Mesangial cell (primary cell): Measurements from ENCODE around the gene DCLRE1A. TPM values are rescaled to one million over a fixed set of nuclear protein-coding genes. Genes with fewer than 3 reads are reported as not detected.

ENCODE experiments used
- total RNA-seq: library from RNA; depleted of rRNA; stranded (reverse); fragments of >200 nt; gene quantifications from 2 replicates; pipeline ENCODE4 v1.2.3, GENCODE V29; 2015

DCLRE1A gene
- 3.0 and 8.3 TPM in 2 replicates for total RNA-seq

GRCh38 chr10:113854013-113854760 lies at the start of gene DCLRE1A, which contains the start of gene NHLRC2:
Gene DCLRE1A, minus strand, starts transcription at chr10:113854082. Its CDS starts 900 bp downstream, at chr10:113853182.
Gene NHLRC2, plus strand, starts transcription at chr10:113854661. Its CDS starts 212 bp downstream, at chr10:113854873.

Other genes with a start within 250 kb of the DCLRE1A start
- gene NRAP, start 190.0 kb downstream of the DCLRE1A start, total RNA-seq = not detected in 2 replicates
- 12.5 and 16.2 TPM in 2 replicates for gene CASP7, start 174.2 kb downstream of the DCLRE1A start, total RNA-seq
- gene PLEKHS1, start 102.4 kb downstream of the DCLRE1A start, total RNA-seq = not detected in 2 replicates
- gene NHLRC2, start 579 bp upstream of the DCLRE1A start, total RNA-seq = 20.2 and 33.7 TPM in 2 replicates
- not detected in 2 replicates for gene ADRB1, start 189.8 kb upstream of the DCLRE1A start, total RNA-seq